ENCODE results near the gene DOK6.

The DOK6 gene

DNA sequence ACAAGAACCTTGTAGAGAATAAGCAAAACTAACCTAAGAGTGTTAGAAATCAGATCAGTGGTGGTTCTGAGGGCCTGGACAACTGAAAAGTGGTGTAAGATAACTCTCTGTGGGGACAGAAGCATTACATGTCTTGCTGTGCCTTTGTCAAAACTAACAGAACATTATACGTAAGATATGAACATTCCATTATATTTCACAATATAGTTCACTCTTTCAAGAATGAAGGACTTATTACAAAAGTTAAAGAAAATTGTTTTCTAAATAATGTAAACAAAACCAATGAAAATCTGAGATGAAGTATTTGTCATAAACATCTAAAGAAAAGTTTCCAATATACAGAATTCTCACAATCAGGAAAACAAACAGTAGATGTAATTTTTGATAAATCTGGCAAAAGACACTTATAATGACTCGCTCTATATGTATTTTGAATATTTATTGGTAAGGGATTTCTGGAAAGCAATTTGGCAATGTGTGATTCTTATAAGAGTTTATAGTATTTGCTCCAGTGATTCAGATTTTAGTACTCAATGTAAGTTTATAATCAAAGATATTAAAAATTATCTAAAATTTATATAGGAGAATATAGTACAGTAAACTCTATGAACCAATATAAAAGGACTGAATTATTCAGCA is 288.6 kb downstream of the DOK6 start:
- TF ChIP-seq ZFX (IDR thresholded peaks at IDR 0.05): no peak
- no peak overlapping the region for H3K27ac ChIP-seq

- no peak for TF ChIP-seq ZFX (IDR thresholded peaks at IDR 0.05)
- TF ChIP-seq, protein P1, sequence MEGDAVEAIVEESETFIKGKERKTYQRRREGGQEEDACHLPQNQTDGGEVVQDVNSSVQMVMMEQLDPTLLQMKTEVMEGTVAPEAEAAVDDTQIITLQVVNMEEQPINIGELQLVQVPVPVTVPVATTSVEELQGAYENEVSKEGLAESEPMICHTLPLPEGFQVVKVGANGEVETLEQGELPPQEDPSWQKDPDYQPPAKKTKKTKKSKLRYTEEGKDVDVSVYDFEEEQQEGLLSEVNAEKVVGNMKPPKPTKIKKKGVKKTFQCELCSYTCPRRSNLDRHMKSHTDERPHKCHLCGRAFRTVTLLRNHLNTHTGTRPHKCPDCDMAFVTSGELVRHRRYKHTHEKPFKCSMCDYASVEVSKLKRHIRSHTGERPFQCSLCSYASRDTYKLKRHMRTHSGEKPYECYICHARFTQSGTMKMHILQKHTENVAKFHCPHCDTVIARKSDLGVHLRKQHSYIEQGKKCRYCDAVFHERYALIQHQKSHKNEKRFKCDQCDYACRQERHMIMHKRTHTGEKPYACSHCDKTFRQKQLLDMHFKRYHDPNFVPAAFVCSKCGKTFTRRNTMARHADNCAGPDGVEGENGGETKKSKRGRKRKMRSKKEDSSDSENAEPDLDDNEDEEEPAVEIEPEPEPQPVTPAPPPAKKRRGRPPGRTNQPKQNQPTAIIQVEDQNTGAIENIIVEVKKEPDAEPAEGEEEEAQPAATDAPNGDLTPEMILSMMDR (conservative IDR thresholded peaks at IDR 0.05): no peak
- no peak overlapping the region for H3K27ac ChIP-seq
Measured at GRCh38 chr18:69691008-69691760, 290.5 kb downstream of the DOK6 start.

DNA sequence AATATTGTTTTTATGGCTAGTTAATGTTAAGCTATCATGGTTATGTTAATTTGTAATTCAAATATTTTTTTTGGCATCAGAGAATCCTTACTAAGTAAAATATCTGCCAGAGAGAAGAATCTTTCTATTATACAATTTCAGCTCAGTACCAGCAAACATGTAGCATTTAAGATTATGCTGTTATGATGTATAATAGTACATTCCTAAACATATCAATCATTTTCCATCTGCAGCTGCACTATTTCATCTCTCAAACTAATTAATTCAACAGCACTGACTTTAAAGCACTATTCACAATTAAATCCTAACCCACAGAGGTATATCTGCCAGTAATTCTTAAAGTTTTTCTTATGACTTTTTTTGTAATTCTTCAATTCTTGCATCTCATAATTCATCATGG is 296.4 kb downstream of the DOK6 start:
- H3K27ac ChIP-seq: no peak overlapping the region
- no peak for TF ChIP-seq ZFX (IDR thresholded peaks at IDR 0.05)
- TF ChIP-seq, protein P1 (conservative IDR thresholded peaks at IDR 0.05): no peak

- no peak for TF ChIP-seq ZFX (IDR thresholded peaks at IDR 0.05)
- TF ChIP-seq, protein P1 (conservative IDR thresholded peaks at IDR 0.05): no peak
- H3K27ac ChIP-seq: no peak overlapping the region
Measured at GRCh38 chr18:69697689-69698088, 297.0 kb downstream of the DOK6 start.

- H3K27ac ChIP-seq: no peak overlapping the region
- TF ChIP-seq, protein P1 (conservative IDR thresholded peaks at IDR 0.05): no peak
- no peak for TF ChIP-seq ZFX (IDR thresholded peaks at IDR 0.05)
Measured at GRCh38 chr18:69701305-69701704, 300.6 kb downstream of the DOK6 start.

DNA sequence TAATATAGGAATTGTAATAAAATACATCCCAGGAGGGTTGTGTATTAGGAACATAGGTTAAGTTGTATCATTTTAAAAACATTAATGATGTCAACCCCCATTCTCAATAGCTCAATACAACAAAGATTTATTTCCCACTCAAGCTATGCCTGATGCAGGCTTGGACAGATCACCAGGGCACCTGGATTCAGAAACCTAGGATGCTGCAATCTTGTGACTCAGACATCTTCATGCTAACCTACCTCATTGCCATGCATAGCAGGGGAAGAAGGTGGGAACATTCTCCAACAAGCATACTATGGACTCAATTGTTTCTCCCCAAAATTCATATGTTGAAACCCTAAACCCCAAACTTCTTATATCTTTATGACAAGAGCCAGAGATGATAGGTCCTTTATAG is 302.8 kb downstream of the DOK6 start:
- no peak for TF ChIP-seq ZFX (IDR thresholded peaks at IDR 0.05)
- TF ChIP-seq, protein P1 (conservative IDR thresholded peaks at IDR 0.05): no peak
- H3K27ac ChIP-seq: no peak overlapping the region

GRCh38 chr18:69705987-69706386 is 305.3 kb downstream of the DOK6 start:
- TF ChIP-seq ZFX (IDR thresholded peaks at IDR 0.05): no peak
- TF ChIP-seq, protein P1 (conservative IDR thresholded peaks at IDR 0.05): no peak

More at GRCh38 chr18:69705987-69706386, 305.3 kb downstream of the DOK6 start:
- no peak overlapping the region for H3K27ac ChIP-seq
